GM12892 (cell line): Measurements from ENCODE around the gene FAM47E. TPM values are rescaled to one million over a fixed set of nuclear protein-coding genes. Genes with fewer than 3 reads are reported as not detected.

Source experiments
- DNase-seq: peaks from one replicate; pipeline ENCODE4 v3.0.0; 2011; ENCODE audit not compliant: insufficient read length
- FAIRE-seq: peaks from 2 replicates; lab custom pipeline; 2011; peaks lifted over from hg19 to GRCh38; lab: Jason Lieb, UNC
- POLR2A ChIP-seq: IDR thresholded peaks from 2 replicates; pipeline ENCODE4 v1.6.1; 2011; ENCODE audit warnings: low read depth, low read length, control low read depth
- POLR2AphosphoS5 ChIP-seq: IDR thresholded peaks from 2 replicates; pipeline ENCODE4 v1.6.1; 2011; ENCODE audit warnings: low read depth, low read length, control low read depth
- TAF1 ChIP-seq: IDR thresholded peaks from 2 replicates; pipeline ENCODE4 v1.6.1; 2011; ENCODE audit warnings: low read depth, mild to moderate bottlenecking, control low read depth, low read length, borderline replicate concordance
- polyA plus RNA-seq: library from polyadenylated mRNA; unstranded; fragments of >200 nt; gene quantifications from one replicate; pipeline ENCODE4 v1.2.1, GENCODE V29; 2012; ENCODE audit warnings: missing spikeins, inconsistent platforms; ENCODE audit not compliant: missing spikeins

Gene FAM47E, protein sequence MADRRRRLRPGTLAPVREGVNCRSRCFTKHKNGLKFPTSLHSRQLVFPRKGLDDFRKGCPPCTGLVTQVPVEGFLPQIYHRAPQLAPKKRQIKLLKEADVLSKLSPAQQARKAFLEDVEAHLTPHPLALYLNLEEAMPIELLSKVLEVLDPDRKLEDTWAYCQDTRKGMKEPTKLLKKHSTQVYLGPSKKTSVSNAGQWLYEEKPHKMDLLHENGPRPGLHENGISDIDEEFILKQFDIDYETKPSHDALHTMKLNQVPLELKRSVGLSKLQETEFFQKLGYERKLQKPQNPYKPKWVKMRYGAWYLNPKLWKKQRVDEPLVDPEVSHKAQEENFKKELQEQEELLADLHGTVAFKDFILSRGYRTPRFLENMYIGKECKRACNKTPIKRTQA
- not detected for polyA plus RNA-seq

DNA sequence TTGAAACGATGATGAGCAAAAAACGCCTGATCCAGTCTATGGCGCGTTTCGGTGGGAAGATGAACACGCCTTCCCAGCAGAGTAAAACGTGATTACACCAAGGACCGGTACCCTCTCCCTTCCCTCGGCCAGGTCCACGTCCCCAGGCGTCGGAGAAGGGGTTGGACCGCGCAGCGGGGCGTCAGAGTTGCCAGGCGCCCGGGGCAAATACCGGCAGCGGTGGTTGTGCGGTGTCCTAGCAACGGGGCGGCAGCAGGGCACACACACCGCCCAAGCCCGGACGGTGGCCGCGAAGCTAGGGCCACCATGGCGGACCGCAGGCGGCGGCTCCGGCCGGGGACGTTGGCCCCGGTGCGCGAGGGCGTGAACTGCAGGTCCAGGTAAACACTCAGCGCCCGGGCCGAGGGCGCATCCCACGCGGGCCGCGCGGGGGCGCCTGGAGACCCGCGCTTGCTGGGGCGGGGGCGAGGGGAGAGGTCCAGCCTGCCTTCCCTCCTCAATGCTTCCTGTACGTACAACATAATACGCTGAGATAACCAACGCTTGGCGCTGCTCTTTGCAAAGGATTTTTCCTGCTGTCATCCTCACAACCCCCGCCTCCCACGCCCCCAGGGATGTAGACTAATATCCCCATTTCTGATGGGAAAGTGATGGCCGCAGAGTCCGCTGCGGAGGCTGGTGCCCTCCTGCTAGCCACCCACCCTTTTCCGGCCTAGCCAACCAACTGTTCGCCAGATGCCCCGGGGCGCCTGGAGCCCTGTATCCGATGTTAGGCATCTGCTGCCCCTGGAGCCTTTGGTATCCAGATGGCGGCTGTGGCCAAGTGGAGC lies at the start of gene FAM47E:
Gene FAM47E, plus strand, starts transcription at position 281 of the 830 bp plus-strand sequence. Its CDS starts 26 bp downstream, at position 307.
- FAIRE-seq = no peak
- no peak for TF ChIP-seq TAF1
- no peak for TF ChIP-seq POLR2AphosphoS5
- TF ChIP-seq POLR2A = no peak
- DNase-seq = peak; percentile 33

DNA sequence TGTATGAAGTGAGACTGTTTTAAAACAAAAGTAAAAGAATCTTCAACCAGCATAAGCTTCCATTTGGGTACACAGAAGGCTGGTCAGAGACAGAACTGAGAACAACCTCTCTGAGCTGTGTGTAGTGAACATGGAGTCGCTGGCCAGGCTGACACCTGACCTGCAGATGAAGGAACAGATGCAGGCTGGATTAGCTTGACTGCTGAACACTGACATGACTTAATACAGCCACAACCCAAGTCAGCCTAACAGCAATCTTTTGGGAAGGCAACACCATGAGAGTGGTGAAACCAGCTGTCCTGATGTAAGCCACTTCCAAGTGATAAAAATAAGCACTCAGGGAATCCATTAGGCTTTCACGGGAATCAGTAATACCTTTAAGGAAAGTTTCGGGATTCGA lies 48.0 kb upstream of the FAM47E start:
- DNase-seq = no peak
- no peak for FAIRE-seq
- no peak for TF ChIP-seq POLR2AphosphoS5
- TF ChIP-seq TAF1 = no peak
- no peak for TF ChIP-seq POLR2A

DNA sequence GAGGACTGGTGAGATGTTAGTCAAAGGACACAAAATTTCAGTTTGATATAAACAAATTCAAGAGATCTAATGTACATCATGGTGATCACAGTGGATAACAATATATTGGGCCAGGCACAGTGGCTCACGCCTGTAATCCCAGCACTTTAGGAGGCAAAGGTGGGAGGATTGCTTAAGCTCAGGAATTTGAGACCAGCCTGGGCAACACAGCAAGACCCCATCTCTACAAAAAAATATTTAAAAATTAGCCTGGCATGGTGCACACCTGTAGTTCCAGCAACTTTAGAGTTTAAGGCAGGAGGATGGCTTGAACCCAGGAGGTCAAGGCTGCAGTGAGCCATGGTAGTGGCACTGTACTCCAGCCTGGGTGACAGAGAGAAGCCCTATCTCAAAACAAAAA lies 46.6 kb upstream of the FAM47E start:
- TF ChIP-seq POLR2A (no peak), POLR2AphosphoS5 (no peak), TAF1 (no peak)
- no peak for FAIRE-seq
- no peak for DNase-seq

DNA sequence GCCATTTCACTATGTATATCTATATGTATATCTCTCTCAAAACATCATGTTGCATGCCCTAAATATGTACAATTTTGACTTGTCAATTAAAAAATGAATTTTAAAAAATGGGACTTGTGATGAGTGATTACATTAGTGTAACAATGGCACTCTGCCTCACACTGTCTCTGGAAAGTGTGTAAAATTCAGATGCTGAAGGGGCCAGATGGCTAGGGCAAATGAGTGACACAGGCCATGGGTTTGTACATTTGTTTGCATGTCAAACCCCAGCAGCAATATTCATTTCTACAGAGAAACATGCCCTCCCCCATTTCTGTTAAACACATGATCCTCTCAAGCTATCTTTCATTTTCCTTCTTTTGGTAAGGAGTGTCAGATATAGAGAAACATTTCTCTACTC lies 46.0 kb upstream of the FAM47E start:
- DNase-seq (no peak), FAIRE-seq (no peak)
- TF ChIP-seq TAF1 (no peak), POLR2AphosphoS5 (no peak), POLR2A (no peak)

DNA sequence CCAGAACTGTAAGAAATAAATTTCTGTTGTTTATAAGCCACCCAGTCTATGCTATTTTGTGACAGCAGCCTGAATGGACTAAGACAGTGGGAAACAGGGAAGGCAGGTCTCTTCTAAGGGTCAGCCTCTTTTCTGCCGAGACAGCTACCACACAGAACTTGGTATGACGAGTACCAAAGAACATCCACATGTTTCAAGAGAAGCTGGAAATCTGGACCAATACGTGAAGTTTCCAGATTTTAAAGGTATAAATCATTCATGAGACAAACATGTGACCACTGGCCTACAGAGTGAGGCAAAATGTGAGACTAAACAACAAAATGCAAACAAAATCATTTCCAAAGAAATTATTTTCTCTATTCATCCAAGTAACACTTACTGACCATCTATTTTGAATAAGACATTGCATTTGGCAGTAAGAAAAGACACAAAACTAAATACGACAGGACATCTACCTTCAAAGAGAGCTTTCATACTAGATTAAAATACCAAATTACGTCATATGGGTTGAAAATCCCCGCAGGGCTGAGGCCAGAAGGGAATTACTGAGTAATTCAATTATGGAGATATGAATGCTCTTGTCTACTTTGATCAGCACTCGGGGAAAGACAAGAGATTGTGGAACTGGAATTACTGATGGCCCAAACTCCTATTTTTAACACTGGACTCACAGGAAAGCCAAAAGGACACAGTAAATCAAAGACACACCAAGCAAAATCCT lies 45.1 kb upstream of the FAM47E start:
- FAIRE-seq (no peak), DNase-seq (no peak)
- TF ChIP-seq TAF1 = no peak
- TF ChIP-seq POLR2A = no peak
- no peak for TF ChIP-seq POLR2AphosphoS5

DNA sequence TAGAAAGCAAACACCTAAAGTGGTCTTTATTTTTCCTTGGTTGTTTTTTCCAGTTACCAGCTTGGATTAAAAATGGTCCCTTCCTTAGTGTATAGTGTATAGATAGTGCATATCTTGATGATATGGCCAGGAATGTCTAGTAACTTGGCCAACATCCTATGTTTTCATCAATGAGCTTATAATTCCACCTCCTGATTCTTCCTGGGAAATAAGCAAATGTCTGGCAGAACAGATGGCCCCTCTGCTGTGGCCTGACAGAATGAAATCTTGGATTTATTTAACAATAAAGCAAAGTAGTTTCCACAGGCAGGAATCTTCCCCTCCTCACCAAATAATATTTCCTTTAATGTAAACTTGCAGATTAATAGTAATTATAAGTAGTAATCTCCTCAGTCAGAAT lies 44.0 kb upstream of the FAM47E start:
- DNase-seq = no peak
- FAIRE-seq = no peak
- no peak for TF ChIP-seq POLR2AphosphoS5
- TF ChIP-seq POLR2A = no peak
- TF ChIP-seq TAF1 = no peak

DNA sequence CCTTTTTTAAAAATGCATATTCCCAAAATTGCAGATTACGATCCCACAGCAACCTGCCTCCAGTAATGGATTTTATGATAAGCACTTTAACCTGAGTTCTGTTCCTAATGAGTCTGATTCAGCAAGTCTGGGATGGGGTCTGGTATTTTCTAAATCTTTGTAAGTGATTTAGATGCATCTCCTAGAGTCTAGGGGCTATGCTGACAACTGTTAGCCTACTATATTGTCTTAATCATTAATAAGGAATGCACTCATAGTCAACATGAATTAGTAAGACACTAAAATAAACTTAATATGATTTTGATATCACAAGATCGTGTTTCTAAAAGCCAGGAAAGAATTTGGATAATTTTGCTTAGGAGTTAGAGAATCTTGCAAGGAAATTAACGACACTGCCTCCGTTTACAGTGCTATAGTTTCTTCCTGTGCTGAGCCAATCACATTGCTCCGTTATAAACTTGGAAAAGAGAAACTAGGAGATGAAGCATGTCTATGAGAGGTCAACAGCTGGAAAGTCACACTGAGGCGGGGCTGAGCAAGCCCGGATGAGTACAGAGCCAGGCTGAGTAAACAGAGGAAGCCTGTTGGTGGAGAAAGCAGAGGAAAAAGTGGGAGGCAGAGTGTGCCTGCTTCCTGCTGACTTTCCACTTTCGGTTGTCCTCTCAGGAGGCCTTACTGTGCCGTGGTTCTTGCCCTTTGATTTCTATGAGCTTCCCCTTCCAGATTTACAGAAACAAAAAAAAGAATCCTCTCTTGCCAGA lies 43.3 kb upstream of the FAM47E start:
- TF ChIP-seq POLR2A (no peak), TAF1 (no peak), POLR2AphosphoS5 (no peak)
- FAIRE-seq (no peak), DNase-seq (no peak)

DNA sequence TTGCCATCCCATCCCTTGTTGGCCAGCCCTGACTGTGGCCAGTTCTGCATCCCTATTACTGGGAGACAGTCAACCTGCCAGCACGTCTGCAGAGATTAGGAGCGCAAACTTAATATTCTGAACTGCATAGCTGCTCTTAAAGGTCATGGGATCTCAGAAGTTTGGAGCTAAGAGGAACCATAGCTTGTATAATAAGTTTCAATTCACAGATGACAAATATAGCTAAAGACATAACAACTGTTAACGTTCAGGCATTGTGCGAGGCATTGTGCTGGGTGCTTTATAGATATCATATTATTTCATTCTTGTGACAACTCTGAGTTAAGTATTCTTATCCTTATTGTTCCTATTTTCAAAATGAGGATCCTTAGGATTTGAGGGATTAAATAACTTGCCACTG lies 41.6 kb upstream of the FAM47E start:
- FAIRE-seq (no peak), DNase-seq (no peak)
- TF ChIP-seq POLR2A (no peak), TAF1 (no peak), POLR2AphosphoS5 (no peak)

DNA sequence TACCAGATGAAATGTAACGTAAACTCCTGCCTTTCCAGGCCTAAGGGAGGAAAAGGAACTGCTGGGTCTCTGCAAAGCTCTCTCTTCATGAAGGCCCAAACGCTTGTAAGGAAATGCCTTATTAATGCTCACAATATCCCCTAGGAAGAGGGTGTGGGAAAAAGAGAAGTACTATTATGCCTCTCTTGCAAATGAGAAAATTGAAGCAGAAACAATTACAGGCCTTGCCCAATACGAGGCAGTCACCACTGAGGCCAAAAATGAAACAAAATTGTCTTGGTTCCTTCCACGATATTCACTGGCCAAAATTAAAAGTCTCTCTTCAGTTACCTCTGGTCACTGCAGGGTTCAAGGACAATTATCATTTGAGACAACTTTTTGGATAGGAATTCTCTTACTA lies 41.1 kb upstream of the FAM47E start:
- TF ChIP-seq POLR2A (no peak), TAF1 (no peak), POLR2AphosphoS5 (no peak)
- no peak for DNase-seq
- FAIRE-seq = no peak

DNA sequence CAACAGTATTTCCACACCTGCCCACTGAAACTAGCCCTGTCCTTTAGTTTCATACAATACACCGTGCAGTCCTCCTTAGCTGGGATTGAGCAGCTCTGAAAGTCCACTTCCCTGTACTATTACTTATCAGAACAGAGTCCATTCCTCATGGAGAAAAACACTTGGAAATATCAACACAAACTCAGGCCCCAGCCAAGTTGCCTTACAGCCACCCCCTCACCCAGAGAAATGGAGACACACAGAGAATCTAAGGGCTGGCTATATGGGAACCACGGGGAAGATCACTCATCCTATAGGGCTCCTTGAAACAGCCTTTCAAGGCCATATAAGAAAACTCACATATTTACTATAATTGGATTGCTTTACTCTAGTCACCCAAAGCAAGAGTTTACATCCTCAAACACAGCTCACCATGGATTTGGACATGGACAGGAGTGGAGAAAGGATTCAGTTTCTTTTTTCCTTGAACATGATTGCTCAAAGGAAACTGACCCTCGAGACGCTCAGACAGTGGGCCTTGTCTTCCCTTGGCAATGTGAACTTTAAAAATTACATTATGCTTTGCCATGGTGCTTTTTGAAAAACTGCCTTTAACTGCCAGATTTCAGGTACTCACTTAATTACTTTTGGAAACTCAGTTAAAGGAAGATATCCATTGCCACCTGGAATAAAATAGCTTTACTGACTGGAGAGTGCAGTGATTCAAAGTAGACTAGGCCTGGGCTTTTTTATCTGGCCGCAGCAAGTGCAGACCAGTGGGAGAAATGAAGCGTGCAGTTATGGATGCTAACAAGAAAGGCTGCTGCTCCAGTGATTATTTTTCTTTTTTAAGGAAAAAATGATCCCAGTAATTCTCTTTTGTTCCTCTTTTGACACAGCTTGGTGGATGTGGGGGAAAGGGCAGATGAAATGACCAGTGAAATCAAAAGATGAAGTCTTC lies 39.5 kb upstream of the FAM47E start:
- FAIRE-seq (no peak), DNase-seq (no peak)
- TF ChIP-seq POLR2A (no peak), POLR2AphosphoS5 (no peak), TAF1 (no peak)
